IMR-90 (cell line): ENCODE results near the gene INF2. TPM values are rescaled to one million over a fixed set of nuclear protein-coding genes. Genes with fewer than 3 reads are reported as not detected.

Experiments used
- BHLHE40 ChIP-seq: fragments of 150-350 bp; IDR thresholded peaks from 2 replicates; pipeline ENCODE4 v1.6.1; 2016; ENCODE audit warnings: mild to moderate bottlenecking, low read depth, low read length
- CEBPB ChIP-seq: IDR thresholded peaks from 2 replicates; pipeline ENCODE4 v1.6.1; 2012; ENCODE audit warnings: low read depth, low read length, improper control_type of control experiment
- MAZ ChIP-seq: IDR thresholded peaks from 2 replicates; pipeline ENCODE4 v1.6.1; 2012; ENCODE audit warnings: low read depth, mild to moderate bottlenecking, low read length, improper control_type of control experiment, moderate library complexity, borderline replicate concordance
- MXI1 ChIP-seq: IDR thresholded peaks from 2 replicates; pipeline ENCODE4 v1.6.1; 2012; ENCODE audit warnings: low read depth, mild to moderate bottlenecking, low read length, moderate library complexity, borderline replicate concordance
- NFE2L2 ChIP-seq: fragments of 150-350 bp; IDR thresholded peaks from 2 replicates; pipeline ENCODE4 v1.6.1; 2016; ENCODE audit warnings: low read depth, mild to moderate bottlenecking, low read length
- SMC3 ChIP-seq: fragments of 150-350 bp; IDR thresholded peaks from 2 replicates; pipeline ENCODE4 v1.6.1; 2016; ENCODE audit warnings: low read depth, mild to moderate bottlenecking, antibody characterized with exemption, low read length, moderate library complexity
- polyA plus RNA-seq, 3 experiments: library from polyadenylated mRNA; depleted of rRNA; stranded (reverse); fragments of >200 nt; gene quantifications; 2 replicates each; pipeline ENCODE4 v1.2.3, GENCODE V29; 2012; ENCODE audit warnings: low replicate concordance in 1 of 3
- total RNA-seq: library from RNA; depleted of rRNA; stranded (reverse); fragments of >200 nt; gene quantifications from 2 replicates; pipeline ENCODE4 v1.2.3, GENCODE V29; 2012
- TF ChIP-seq, protein P1 (sequence below): fragments of 150-350 bp; IDR thresholded peaks from 2 replicates; pipeline ENCODE4 v1.6.1; 2016; ENCODE audit warnings: low read depth, mild to moderate bottlenecking, low read length, moderate library complexity, borderline replicate concordance

INF2 gene
- total and polyA plus RNA-seq, 2 of the 4 experiments (the other 2 are of a cell fraction), result 16.8 to 62.1 TPM

DNA sequence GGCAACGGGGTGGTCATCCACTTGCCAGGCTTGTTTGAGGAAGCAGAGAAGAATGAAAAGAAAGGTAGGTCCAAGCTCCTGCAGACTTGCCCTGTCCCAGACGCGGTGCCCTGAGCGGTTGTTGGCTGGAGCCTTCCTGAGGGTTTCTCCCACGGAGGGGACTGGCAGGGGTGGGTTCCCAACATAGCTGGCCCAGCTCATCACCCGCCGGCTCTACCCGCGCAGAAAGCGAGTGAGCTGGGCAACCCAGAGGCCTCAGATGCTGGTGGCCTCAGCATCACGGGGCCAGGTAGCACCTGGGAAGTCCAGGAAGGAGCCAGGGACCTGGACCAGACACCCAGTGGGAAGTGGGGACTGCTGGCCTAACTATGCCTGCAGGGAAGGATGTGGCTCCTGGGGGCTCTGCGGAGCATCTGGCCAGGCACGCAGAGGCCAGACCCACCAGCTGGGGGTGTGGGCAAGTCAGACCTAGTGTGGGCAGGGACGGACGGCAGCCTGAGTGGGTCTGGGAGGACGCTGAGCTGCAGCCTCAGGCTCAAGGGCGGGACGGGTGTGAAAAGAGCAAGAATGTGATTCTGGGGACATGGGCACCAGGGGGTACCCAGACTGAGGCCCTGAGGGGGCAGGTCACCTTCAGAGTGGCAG lies 49.1 kb downstream of the INF2 start (continued):
- TF ChIP-seq, protein P1, sequence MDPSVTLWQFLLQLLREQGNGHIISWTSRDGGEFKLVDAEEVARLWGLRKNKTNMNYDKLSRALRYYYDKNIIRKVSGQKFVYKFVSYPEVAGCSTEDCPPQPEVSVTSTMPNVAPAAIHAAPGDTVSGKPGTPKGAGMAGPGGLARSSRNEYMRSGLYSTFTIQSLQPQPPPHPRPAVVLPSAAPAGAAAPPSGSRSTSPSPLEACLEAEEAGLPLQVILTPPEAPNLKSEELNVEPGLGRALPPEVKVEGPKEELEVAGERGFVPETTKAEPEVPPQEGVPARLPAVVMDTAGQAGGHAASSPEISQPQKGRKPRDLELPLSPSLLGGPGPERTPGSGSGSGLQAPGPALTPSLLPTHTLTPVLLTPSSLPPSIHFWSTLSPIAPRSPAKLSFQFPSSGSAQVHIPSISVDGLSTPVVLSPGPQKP, result no peak
- TF ChIP-seq CEBPB (no peak), BHLHE40 (no peak), NFE2L2 (no peak), MXI1 (no peak), MAZ (no peak), SMC3 (no peak)
